DOHH2 (cell line): Measurements from ENCODE around the gene PSAT1.

Source experiments
- H3F3A ChIP-seq: fragments of 200-600 bp; sonication (generic), shearing (Covaris generic); 2 replicates; pipeline ENCODE4 v1.6.0; 2016; ENCODE audit warnings: antibody characterized with exemption, mild to moderate bottlenecking; ENCODE audit not compliant: control insufficient read depth, insufficient read depth
- H3K27ac ChIP-seq: fragments of 200-600 bp; sonication (generic); 2 replicates; pipeline ENCODE4 v1.5.1; 2014; ENCODE audit warnings: low read depth, mild to moderate bottlenecking, low read length, moderate library complexity
- H3K27me3 ChIP-seq: fragments of 200-600 bp; sonication (generic); 2 replicates; pipeline ENCODE4 v1.6.1; 2014; ENCODE audit warnings: mild to moderate bottlenecking, low read length, mixed read lengths; ENCODE audit not compliant: control insufficient read depth
- H3K36me3 ChIP-seq: fragments of 200-600 bp; sonication (generic); 2 replicates; pipeline ENCODE4 v1.6.1; 2014; ENCODE audit warnings: mild to moderate bottlenecking, low read length, moderate library complexity, mixed read lengths; ENCODE audit not compliant: control insufficient read depth
- H3K4me1 ChIP-seq: fragments of 200-600 bp; sonication (generic); 2 replicates; pipeline ENCODE4 v1.6.1; 2014; ENCODE audit warnings: mild to moderate bottlenecking, low read length, mixed read lengths; ENCODE audit not compliant: control insufficient read depth
- H3K4me2 ChIP-seq: fragments of 200-600 bp; sonication (generic); 2 replicates; pipeline ENCODE4 v1.6.0; 2014; ENCODE audit warnings: mild to moderate bottlenecking, low read length, moderate library complexity
- H3K4me3 ChIP-seq: fragments of 200-600 bp; sonication (generic); 2 replicates; pipeline ENCODE4 v1.5.1; 2014; ENCODE audit warnings: mild to moderate bottlenecking, low read length, mixed read lengths
- H3K79me2 ChIP-seq: fragments of 200-600 bp; sonication (generic); 2 replicates; pipeline ENCODE4 v1.6.1; 2014; ENCODE audit warnings: mild to moderate bottlenecking, low read length, mixed read lengths; ENCODE audit not compliant: control insufficient read depth
- H3K9me2 ChIP-seq: fragments of 200-600 bp; sonication (generic); replicated peaks from 2 replicates; pipeline ENCODE4 v1.6.1; 2014; ENCODE audit warnings: mild to moderate bottlenecking, low read length, mixed read lengths; ENCODE audit not compliant: control insufficient read depth
- H3K9me3 ChIP-seq: fragments of 200-600 bp; sonication (generic); 2 replicates; pipeline ENCODE4 v1.6.1; 2014; ENCODE audit warnings: antibody characterized with exemption, low read length, mixed read lengths; ENCODE audit not compliant: control insufficient read depth, insufficient read depth
- H4K20me1 ChIP-seq: fragments of 200-600 bp; sonication (generic); 2 replicates; pipeline ENCODE4 v1.6.0; 2014; ENCODE audit warnings: low read depth, mild to moderate bottlenecking, antibody characterized with exemption, low read length, moderate library complexity; ENCODE audit not compliant: control insufficient read depth, insufficient read depth
- CTCF ChIP-seq: fragments of 200-600 bp; sonication (generic); IDR thresholded peaks from one replicate; pipeline ENCODE4 v1.5.1; 2014; ENCODE audit warnings: antibody characterized with exemption, mild to moderate bottlenecking, low read depth, low read length; ENCODE audit not compliant: poor library complexity, severe bottlenecking
- EZH2phosphoT487 ChIP-seq: fragments of 200-600 bp; sonication (generic); IDR thresholded peaks from 2 replicates; pipeline ENCODE4 v1.6.1; 2017; ENCODE audit warnings: borderline replicate concordance, mild to moderate bottlenecking, antibody characterized with exemption, low read length, moderate library complexity, mixed read lengths

Gene PSAT1

DNA sequence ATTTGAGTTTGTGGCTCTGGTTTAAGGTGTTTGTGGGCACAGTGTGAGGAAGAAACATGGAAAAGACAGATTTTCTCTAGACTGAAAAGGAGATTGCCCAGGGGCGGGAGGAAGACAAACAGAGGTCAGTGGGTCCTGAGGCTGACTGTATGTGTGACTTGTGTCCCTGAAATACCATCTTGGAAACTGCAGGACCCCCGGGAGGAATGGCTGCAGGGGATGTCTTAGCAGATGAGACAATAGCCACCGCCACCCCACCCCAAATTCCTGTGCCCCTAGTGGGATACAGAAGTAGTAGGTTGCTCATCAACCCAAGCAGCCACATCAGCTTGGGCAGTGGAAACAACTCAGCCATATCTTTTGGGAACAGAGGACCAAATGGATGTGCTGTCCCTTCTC is 1.7 kb upstream of the PSAT1 start:
- peaks cover 3% of the 10 kb centered on the region; the same call in 1 of the 2 replicates for H3F3A ChIP-seq
- no peak overlapping the region for H3K4me2 ChIP-seq

DNA sequence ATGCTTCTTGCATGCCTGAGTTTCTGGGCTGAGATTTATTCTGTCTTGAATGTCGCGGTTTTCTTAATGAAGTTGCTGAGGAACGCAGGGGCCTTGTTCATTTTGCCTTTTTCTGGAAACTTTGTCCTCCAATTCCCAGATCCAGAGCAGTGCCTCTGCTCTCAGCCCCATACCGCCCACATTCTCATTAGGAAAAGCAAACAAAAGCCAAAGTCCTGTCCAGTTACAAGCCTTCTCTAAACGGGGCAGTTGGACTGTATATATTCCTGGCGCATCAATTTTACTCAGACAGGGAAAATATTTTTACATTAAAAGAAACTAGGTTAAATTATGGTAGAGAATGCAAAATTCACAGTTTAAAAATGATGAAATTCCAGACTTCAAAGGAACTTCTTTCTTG is 1.2 kb upstream of the PSAT1 start:
- peak overlapping the region; percentile 96 for H3K4me2 ChIP-seq
- peaks cover 35% of the 10 kb centered on the region for H3K79me2 ChIP-seq
- no peaks in the 10 kb centered on the region for H3K9me3 ChIP-seq
- H3K36me3 ChIP-seq, result peaks cover 28% of the 10 kb centered on the region
- no peak for TF ChIP-seq EZH2phosphoT487
- TF ChIP-seq CTCF, result no peak
- H4K20me1 ChIP-seq, result 0 out of 2 replicates have a peak, but pooled peaks cover 4% of the 10 kb centered on the region
- peaks cover 25% of the 10 kb centered on the region for H3K4me1 ChIP-seq
- H3K4me3 ChIP-seq, result peak overlapping the region; percentile 99
- no peaks in the 10 kb centered on the region for H3K9me2 ChIP-seq
- no peak overlapping the region for H3K27ac ChIP-seq
- no peaks in the 10 kb centered on the region for H3K27me3 ChIP-seq
- peaks cover 3% of the 10 kb centered on the region; the same call in 1 of the 2 replicates for H3F3A ChIP-seq

More for the DNA sequence above, 1.7 kb upstream of the PSAT1 start:
- no peak overlapping the region for H3K4me3 ChIP-seq
- H3K9me3 ChIP-seq, result no peaks in the 10 kb centered on the region
- peaks cover 23% of the 10 kb centered on the region for H3K36me3 ChIP-seq
- H3K4me1 ChIP-seq, result peaks cover 25% of the 10 kb centered on the region
- H3K79me2 ChIP-seq, result peaks cover 31% of the 10 kb centered on the region
- H3K27ac ChIP-seq, result no peak overlapping the region
- no peaks in the 10 kb centered on the region for H3K27me3 ChIP-seq
- TF ChIP-seq EZH2phosphoT487, result no peak
- TF ChIP-seq CTCF, result no peak
- no peaks in the 10 kb centered on the region for H3K9me2 ChIP-seq
- 0 out of 2 replicates have a peak, but pooled peaks cover 4% of the 10 kb centered on the region for H4K20me1 ChIP-seq

- Histone ChIP-seq H3K36me3 (peaks cover 34% of the 10 kb centered on the region), H3K4me2 (peak overlapping the region; percentile 96), H3K79me2 (peaks cover 35% of the 10 kb centered on the region), H3K27ac (peak overlapping the region; percentile 95), H4K20me1 (0 out of 2 replicates have a peak, but pooled peaks cover 4% of the 10 kb centered on the region), H3K9me2 (no peaks in the 10 kb centered on the region), H3F3A (peaks cover 3% of the 10 kb centered on the region; the same call in 1 of the 2 replicates), H3K9me3 (no peaks in the 10 kb centered on the region), H3K4me1 (peaks cover 22% of the 10 kb centered on the region), H3K27me3 (no peaks in the 10 kb centered on the region), H3K4me3 (peak overlapping the region; percentile 99)
- TF ChIP-seq CTCF (no peak), EZH2phosphoT487 (no peak)
Observed at GRCh38 chr9:78296201-78296892, 578 bp upstream of the PSAT1 start.
